ENCODE results near the gene TP53.

Gene TP53

GRCh38 chr17:7706631-7707354 lies 19.5 kb upstream of the TP53 start:
- no peak overlapping the region for H3K4me3 ChIP-seq (ENCODE audit: low read depth, low read length)
- no peak for TF ChIP-seq CTCF (IDR thresholded peaks at IDR 0.05; ENCODE audit: insufficient read depth, low read depth, low read length, missing control alignments)
- DNase-seq (ENCODE audit: low read depth): no peak

DNA sequence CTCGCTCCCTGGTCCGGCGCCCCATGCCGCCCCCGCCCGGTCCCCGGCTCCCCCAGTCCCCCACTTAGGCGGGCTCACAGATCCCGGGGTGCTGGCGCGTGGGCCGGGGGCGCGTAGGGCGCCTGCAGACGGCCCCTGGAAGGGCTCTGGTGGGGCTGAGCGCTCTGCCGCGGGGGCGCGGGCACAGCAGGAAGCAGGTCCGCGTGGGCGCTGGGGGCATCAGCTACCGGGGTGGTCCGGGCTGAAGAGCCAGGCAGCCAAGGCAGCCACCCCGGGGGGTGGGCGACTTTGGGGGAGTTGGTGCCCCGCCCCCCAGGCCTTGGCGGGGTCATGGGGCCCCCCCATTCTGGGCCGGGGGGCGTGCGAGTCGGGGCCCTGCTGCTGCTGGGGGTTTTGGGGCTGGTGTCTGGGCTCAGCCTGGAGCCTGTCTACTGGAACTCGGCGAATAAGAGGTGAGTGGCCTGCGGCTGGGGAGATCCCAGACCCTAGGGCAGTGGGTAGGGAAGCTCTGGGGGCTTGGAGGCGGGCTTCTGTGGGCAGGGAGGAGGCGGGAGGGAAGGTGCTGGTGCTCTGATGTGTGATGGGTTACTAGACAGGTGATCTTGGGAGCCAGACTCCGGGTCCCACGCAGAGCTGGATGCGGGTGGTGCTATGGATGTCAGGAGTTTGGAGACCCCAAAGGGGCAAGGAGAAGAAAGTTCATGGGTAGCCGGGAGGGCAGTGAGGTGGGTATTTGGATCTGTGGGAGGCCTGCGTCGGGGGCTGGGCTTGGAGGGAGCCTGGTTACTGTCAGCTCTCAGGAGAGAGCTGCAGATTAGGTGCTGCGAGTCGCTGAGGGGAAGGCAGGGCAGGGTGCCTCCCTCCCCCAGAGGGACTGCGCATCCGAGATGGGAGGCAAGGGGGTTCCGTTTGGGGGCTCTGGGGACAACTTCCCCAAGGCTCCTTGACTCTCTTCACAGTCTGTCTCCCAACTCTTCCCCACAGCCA lies 18.3 kb upstream of the TP53 start:
- DNase-seq (ENCODE audit: low read depth): no peak
- no peak overlapping the region for H3K4me3 ChIP-seq (ENCODE audit: low read depth, low read length)
- TF ChIP-seq CTCF (IDR thresholded peaks at IDR 0.05; ENCODE audit: insufficient read depth, low read depth, low read length, missing control alignments): no peak

- no peak for TF ChIP-seq CTCF (IDR thresholded peaks at IDR 0.05; ENCODE audit: insufficient read depth, low read depth, low read length, missing control alignments)
- no peak within 1 kb of the TSS for H3K4me3 ChIP-seq (ENCODE audit: low read depth, low read length)
- DNase-seq (ENCODE audit: low read depth): no peak
These were observed 17.4 kb upstream of the TP53 start, which contains the start of gene EFNB3 for GRCh38 chr17:7704601-7705268. EFNB3 (plus strand) TSS chr17:7705202; CDS start chr17:7705599, 397 bp downstream.

DNA sequence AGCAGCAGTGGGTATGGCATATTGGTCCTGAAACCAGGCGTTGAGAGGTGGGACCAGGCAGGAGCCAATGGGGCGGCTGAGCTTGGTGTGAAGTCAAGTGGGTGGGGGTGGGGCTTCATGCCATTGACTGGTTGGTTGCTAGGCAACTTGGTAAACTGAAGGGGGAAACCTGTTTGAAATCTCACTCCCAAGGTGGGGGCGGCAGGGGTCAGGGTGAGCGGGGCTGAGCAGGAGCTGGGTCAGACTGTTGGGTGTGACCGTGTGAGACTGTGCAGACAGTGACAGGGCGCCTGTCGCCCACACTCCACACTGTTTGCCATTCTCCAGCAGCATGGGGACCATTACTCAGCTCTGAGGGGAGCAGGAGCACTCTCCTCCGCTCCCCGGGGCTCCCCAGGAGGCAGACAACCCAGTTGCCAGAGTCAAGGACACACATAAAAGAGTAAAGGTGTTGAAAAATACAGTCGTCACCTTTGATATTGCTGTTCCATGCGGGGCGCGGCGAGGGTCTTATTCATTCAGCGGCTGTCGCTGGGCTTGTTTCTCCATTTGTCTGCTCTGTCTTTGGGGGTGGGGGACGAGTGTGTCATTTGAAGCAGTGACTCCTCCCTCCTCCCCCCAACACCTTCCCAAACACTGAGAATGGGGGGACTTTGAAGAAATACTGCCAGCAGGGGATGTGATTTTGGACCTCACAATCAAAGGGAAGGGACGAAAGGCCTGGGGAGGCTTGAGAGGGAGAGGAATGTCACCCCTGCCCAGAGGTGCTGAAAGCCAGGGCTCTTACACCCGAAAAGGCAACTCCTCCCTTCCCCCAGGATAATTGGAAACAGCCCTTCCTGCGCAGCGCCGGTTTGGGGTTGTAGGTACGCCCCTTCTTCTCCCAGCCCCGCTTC lies 16.5 kb upstream of the TP53 start:
- no peak for TF ChIP-seq CTCF (IDR thresholded peaks at IDR 0.05; ENCODE audit: insufficient read depth, low read depth, low read length, missing control alignments)
- H3K4me3 ChIP-seq (ENCODE audit: low read depth, low read length): no peak overlapping the region
- peak; percentile 29 for DNase-seq (ENCODE audit: low read depth)

GRCh38 chr17:7702776-7703175 lies 15.5 kb upstream of the TP53 start:
- TF ChIP-seq CTCF (IDR thresholded peaks at IDR 0.05; ENCODE audit: insufficient read depth, low read depth, low read length, missing control alignments): no peak

DNA sequence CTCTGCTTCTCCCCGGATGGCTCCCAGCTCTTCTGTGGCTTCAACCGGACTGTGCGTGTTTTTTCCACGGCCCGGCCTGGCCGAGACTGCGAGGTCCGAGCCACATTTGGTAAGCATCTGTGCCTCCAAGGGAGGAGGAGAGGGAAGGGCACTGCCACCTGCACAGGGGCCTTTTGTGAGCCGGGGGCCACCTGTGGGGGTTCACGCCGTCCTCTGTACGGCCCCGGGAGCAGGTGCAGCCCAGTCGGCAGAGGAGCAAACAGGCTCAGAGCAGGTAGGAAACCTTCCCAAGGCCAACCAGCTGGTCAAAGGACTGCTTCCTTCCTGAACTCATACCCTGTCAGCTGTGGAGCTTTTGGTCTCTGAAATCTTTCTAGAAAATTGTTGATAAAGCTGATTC lies 14.4 kb upstream of the TP53 start:
- no peak for DNase-seq (ENCODE audit: low read depth)
- no peak for TF ChIP-seq CTCF (IDR thresholded peaks at IDR 0.05; ENCODE audit: insufficient read depth, low read depth, low read length, missing control alignments)
- H3K4me3 ChIP-seq (ENCODE audit: low read depth, low read length): no peak overlapping the region

More at GRCh38 chr17:7702776-7703175, 15.5 kb upstream of the TP53 start:
- no peak overlapping the region for H3K4me3 ChIP-seq (ENCODE audit: low read depth, low read length)
- no peak for DNase-seq (ENCODE audit: low read depth)

Measured in GM12865 (cell line).